Liver (tissue), 9 donors: ENCODE data around the gene CITED1. TPM values are rescaled to one million over a fixed set of nuclear protein-coding genes. Genes with fewer than 3 reads are reported as not detected.

Experiments
- DNase-seq: peaks from one replicate; pipeline ENCODE4 v3.0.0-alpha.2; 2017; ENCODE audit warnings: low spot score
- H3K27ac ChIP-seq, 2 donors: one replicate each; pipeline ENCODE4 v1.7.0; 2013; ENCODE audit warnings: inconsistent platforms in 2 of 2, low read length in 2 of 2, control low read depth in 1 of 2, low read depth in 1 of 2, mild to moderate bottlenecking in 1 of 2
- H3K27me3 ChIP-seq, 4 donors: one replicate each; pipeline versions ENCODE4 v1.6.1 to v1.7.0; 2013; ENCODE audit warnings: low read length in 3 of 4, inconsistent platforms in 1 of 4, mild to moderate bottlenecking in 1 of 4, moderate library complexity in 1 of 4; ENCODE audit not compliant: control insufficient read depth in 4 of 4, insufficient read depth in 4 of 4
- H3K36me3 ChIP-seq, 4 donors: one replicate each; pipeline versions ENCODE4 v1.6.1 to v1.7.0; 2013; ENCODE audit warnings: low read length in 3 of 4, mild to moderate bottlenecking in 3 of 4, low read depth in 1 of 4, moderate library complexity in 1 of 4; ENCODE audit not compliant: control insufficient read depth in 4 of 4, insufficient read depth in 3 of 4
- H3K4me1 ChIP-seq, 4 donors: one replicate each; pipeline versions ENCODE4 v1.6.1 to v1.7.0; 2013; ENCODE audit warnings: low read length in 3 of 4, mild to moderate bottlenecking in 3 of 4, moderate library complexity in 1 of 4; ENCODE audit not compliant: control insufficient read depth in 4 of 4, insufficient read depth in 4 of 4
- H3K4me3 ChIP-seq, 3 donors: one replicate each; pipeline versions ENCODE4 v1.6.1 to v1.7.0; 2013; ENCODE audit warnings: low read length in 3 of 3, control low read depth in 1 of 3, low read depth in 1 of 3, mild to moderate bottlenecking in 1 of 3
- H3K9ac ChIP-seq, 2 donors: one replicate each; pipeline ENCODE4 v1.7.0; 2013; ENCODE audit warnings: low read length in 2 of 2, mild to moderate bottlenecking in 2 of 2, moderate library complexity in 2 of 2, control low read depth in 1 of 2, low read depth in 1 of 2
- H3K9me3 ChIP-seq, 4 donors: one replicate each; pipeline versions ENCODE4 v1.6.1 to v1.7.0; 2013; ENCODE audit warnings: low read length in 3 of 4; ENCODE audit not compliant: control insufficient read depth in 4 of 4
- EGR1 ChIP-seq, 2 donors: IDR thresholded peaks; 2 replicates each; pipeline ENCODE4 v1.6.1; 2016 to 2018; ENCODE audit warnings: antibody characterized with exemption in 2 of 2, low read depth in 2 of 2
- FOXA1 ChIP-seq: IDR thresholded peaks from 2 replicates; pipeline ENCODE4 v1.6.1; 2016; ENCODE audit warnings: antibody characterized with exemption
- FOXA2 ChIP-seq: IDR thresholded peaks from 2 replicates; pipeline ENCODE4 v1.6.1; 2016; ENCODE audit warnings: antibody characterized with exemption
- GABPA ChIP-seq, 2 donors: IDR thresholded peaks in 1 of 2; conservative IDR thresholded peaks in 1 of 2; 2 replicates each; pipeline ENCODE4 v1.6.1; 2016; ENCODE audit warnings: antibody characterized with exemption in 2 of 2, mild to moderate bottlenecking in 1 of 2, moderate library complexity in 1 of 2
- HNF4G ChIP-seq: IDR thresholded peaks from 2 replicates; pipeline ENCODE4 v1.6.1; 2016; ENCODE audit warnings: antibody characterized with exemption
- RAD21 ChIP-seq, 2 donors: IDR thresholded peaks; 2 replicates each; pipeline ENCODE4 v1.6.1; 2016; ENCODE audit warnings: antibody characterized with exemption in 2 of 2, mild to moderate bottlenecking in 2 of 2
- RXRA ChIP-seq, 2 donors: IDR thresholded peaks; 2 replicates each; pipeline ENCODE4 v1.6.1; 2017 to 2018; ENCODE audit warnings: antibody characterized with exemption in 2 of 2, mild to moderate bottlenecking in 1 of 2
- SP1 ChIP-seq: IDR thresholded peaks from 2 replicates; pipeline ENCODE4 v1.6.1; 2018; ENCODE audit warnings: antibody characterized with exemption, mild to moderate bottlenecking
- TAF1 ChIP-seq: conservative IDR thresholded peaks from 2 replicates; pipeline ENCODE4 v1.6.1; 2016; ENCODE audit warnings: antibody characterized with exemption, mild to moderate bottlenecking
- YY1 ChIP-seq: IDR thresholded peaks from 2 replicates; pipeline ENCODE4 v1.6.1; 2016; ENCODE audit warnings: antibody characterized with exemption, mild to moderate bottlenecking
- WGBS: extraction: QIAGEN DNeasy Blood & Tissue Kit; methylation state at CpG from one replicate; pipeline ENCODE4 v1.1.7; 2013; 5-methylcytosine and 5-hydroxymethylcytosine counted together
- polyA plus RNA-seq, 2 donors: library from polyadenylated mRNA; stranded (reverse) in 1 of 2; unstranded in 1 of 2; fragments of 200-250 nt in 1 of 2; fragments of >200 nt in 1 of 2; fragmentation: Nextera tagmentation in 1 of 2; extraction: Ambion mirVana in 1 of 2; gene quantifications; one replicate each; pipeline versions ENCODE4 v1.2.1 to v1.2.3, GENCODE V29; 2013 to 2015
- total RNA-seq, 2 donors: library from RNA; depleted of rRNA; stranded (reverse); fragments of >200 nt; gene quantifications; one replicate each; pipeline ENCODE4 v1.2.3, GENCODE V29; 2014
- TF ChIP-seq, protein P1 (sequence below): fragments of 150-350 bp; IDR thresholded peaks from 2 replicates; pipeline ENCODE4 v1.5.1; 2017; ENCODE audit warnings: improper control_type of control experiment, low read depth, low read length; ENCODE audit not compliant: missing input control
- TF ChIP-seq, protein P2 (sequence below): IDR thresholded peaks from 2 replicates; pipeline ENCODE4 v1.6.1; 2016; ENCODE audit warnings: antibody characterized with exemption
- TF ChIP-seq, protein P3 (sequence below): IDR thresholded peaks from 2 replicates; pipeline ENCODE4 v1.6.1; 2016; ENCODE audit warnings: antibody characterized with exemption
- TF ChIP-seq, protein P4 (sequence below): IDR thresholded peaks from 2 replicates; pipeline ENCODE4 v1.6.1; 2016; ENCODE audit warnings: antibody characterized with exemption
- TF ChIP-seq, protein P5 (sequence below): IDR thresholded peaks from 2 replicates; pipeline ENCODE4 v1.6.1; 2016; ENCODE audit warnings: antibody characterized with exemption, mild to moderate bottlenecking
- donor health status: healthy.
- donor health status: healthy.
- donor health status: healthy.
- donor health status: healthy.
- donor health status: healthy.

CITED1 gene
- total and polyA plus RNA-seq, 4 donors = 0.09 TPM; not detected in 3

DNA sequence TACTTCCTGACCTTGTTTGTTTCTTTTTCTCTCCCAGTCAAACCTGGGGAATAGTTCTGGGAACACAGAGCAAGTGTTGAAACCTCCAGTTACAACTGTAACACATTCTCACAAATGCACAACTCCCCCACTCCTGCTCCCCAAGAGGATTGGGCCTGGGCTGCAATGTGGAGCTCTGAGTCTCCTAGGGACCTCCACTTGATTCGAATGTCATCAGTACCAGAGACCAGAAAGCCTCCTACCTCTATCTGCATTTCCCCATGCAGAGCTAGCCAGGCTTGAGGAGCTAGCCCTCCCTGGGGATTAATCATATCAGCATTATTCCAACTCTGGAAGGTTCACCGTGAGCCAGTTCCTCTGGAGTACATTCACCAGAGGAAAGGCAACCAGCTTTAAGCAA, 41.7 kb upstream of the CITED1 start:
- H3K9me3 ChIP-seq = no peaks in the 10 kb centered on the region
- no peaks in the 10 kb centered on the region for H3K27me3 ChIP-seq
- peaks cover 2 to 11% (median 3%) of the 10 kb centered on the region in 4 donors for H3K36me3 ChIP-seq
- H3K27ac ChIP-seq = no peak overlapping the region
- H3K4me3 ChIP-seq = no peak overlapping the region
- no peak overlapping the region for H3K9ac ChIP-seq
- TF ChIP-seq GABPA (IDR thresholded peaks at IDR 0.05 in 1 of 2, conservative IDR thresholded peaks at IDR 0.05 in 1 of 2) (no peak), YY1 (no peak), HNF4G (no peak), FOXA2 (no peak), EGR1 (IDR thresholded peaks at IDR 0.05; ENCODE audit: low read depth in 2 of 2) (no peak)
- TF ChIP-seq, protein P1, sequence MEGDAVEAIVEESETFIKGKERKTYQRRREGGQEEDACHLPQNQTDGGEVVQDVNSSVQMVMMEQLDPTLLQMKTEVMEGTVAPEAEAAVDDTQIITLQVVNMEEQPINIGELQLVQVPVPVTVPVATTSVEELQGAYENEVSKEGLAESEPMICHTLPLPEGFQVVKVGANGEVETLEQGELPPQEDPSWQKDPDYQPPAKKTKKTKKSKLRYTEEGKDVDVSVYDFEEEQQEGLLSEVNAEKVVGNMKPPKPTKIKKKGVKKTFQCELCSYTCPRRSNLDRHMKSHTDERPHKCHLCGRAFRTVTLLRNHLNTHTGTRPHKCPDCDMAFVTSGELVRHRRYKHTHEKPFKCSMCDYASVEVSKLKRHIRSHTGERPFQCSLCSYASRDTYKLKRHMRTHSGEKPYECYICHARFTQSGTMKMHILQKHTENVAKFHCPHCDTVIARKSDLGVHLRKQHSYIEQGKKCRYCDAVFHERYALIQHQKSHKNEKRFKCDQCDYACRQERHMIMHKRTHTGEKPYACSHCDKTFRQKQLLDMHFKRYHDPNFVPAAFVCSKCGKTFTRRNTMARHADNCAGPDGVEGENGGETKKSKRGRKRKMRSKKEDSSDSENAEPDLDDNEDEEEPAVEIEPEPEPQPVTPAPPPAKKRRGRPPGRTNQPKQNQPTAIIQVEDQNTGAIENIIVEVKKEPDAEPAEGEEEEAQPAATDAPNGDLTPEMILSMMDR = no peak
- TF ChIP-seq, protein P2, sequence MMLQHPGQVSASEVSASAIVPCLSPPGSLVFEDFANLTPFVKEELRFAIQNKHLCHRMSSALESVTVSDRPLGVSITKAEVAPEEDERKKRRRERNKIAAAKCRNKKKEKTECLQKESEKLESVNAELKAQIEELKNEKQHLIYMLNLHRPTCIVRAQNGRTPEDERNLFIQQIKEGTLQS = no peak
- no peak for DNase-seq
- WGBS = 90% methylated on average over 2 of the region's 2 CpGs
- H3K4me1 ChIP-seq = no peaks in the 10 kb centered on the region

DNA sequence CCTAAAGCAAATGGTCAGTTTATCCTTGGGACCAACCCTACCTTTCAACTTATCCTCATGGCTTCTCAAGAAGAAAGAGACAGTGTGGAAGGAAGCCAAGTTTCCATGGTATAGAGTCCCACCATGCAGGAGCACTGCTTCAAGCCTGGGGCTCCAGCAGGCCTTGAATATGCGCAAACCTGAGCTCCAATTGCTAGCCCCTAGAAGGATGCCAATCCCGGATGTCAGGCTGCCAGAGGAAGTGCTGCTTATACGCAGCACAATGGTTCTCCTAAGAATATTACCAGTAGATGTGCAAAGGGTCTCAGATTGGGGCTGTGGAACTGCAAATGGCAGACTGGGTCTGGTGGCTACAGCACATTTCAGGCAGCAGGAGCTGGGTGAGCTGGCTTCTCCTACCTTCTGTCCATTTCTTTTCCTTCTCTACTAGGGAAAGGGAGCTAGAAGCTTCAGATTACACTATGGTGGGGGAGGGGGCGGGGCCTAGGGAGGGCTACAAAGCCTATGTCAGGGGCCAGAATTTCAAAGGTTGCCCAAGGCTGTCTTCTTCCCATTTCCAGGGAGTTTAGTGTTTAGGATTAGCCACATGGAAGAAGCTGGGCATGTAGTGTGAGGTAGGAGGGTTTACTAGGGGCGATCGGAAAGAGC, 40.7 kb upstream of the CITED1 start:
- no peak overlapping the region for H3K9ac ChIP-seq
- WGBS = 96% methylated on average over 6 of the region's 6 CpGs
- TF ChIP-seq RXRA (IDR thresholded peaks at IDR 0.05) = no peak
- TF ChIP-seq, protein P3, sequence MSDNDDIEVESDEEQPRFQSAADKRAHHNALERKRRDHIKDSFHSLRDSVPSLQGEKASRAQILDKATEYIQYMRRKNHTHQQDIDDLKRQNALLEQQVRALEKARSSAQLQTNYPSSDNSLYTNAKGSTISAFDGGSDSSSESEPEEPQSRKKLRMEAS = no peak
- no peak for TF ChIP-seq HNF4G
- no peak for TF ChIP-seq RAD21 (IDR thresholded peaks at IDR 0.05)
- TF ChIP-seq, protein P2 = no peak
- TF ChIP-seq, protein P4, sequence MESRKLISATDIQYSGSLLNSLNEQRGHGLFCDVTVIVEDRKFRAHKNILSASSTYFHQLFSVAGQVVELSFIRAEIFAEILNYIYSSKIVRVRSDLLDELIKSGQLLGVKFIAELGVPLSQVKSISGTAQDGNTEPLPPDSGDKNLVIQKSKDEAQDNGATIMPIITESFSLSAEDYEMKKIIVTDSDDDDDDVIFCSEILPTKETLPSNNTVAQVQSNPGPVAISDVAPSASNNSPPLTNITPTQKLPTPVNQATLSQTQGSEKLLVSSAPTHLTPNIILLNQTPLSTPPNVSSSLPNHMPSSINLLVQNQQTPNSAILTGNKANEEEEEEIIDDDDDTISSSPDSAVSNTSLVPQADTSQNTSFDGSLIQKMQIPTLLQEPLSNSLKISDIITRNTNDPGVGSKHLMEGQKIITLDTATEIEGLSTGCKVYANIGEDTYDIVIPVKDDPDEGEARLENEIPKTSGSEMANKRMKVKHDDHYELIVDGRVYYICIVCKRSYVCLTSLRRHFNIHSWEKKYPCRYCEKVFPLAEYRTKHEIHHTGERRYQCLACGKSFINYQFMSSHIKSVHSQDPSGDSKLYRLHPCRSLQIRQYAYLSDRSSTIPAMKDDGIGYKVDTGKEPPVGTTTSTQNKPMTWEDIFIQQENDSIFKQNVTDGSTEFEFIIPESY = no peak
- no peak for TF ChIP-seq EGR1 (IDR thresholded peaks at IDR 0.05; ENCODE audit: low read depth in 2 of 2)
- DNase-seq = no peak
- peaks cover 2 to 7% (median 4%) of the 10 kb centered on the region in 4 donors for H3K36me3 ChIP-seq
- H3K27me3 ChIP-seq = no peaks in the 10 kb centered on the region
- no peaks in the 10 kb centered on the region for H3K9me3 ChIP-seq
- no peak overlapping the region for H3K27ac ChIP-seq
- no peak overlapping the region for H3K4me3 ChIP-seq
- H3K4me1 ChIP-seq = no peaks in the 10 kb centered on the region

DNA sequence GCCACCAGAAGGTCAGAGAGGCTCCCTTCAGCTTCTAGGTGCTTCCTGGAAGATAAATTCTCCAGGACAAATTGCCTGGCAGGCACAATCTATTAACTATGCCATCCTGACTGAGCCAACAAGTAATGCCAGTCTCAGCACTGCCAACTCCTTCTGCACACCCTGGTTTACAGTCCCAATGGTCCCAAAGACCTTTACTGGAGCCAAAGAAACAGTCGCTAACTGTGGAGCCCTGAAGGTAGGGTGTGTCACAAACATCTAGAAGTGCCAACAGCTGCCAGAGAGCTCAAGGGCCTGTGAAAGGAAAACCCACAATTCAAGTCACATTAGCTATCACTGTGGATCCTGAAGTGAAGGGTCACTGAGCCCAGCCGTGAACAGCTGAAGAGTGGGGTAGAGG, 34.9 kb upstream of the CITED1 start:
- WGBS = 96% methylated on average over 2 of the region's 2 CpGs
- no peak overlapping the region for H3K4me3 ChIP-seq
- H3K9ac ChIP-seq = no peak overlapping the region
- H3K27ac ChIP-seq = no peak overlapping the region
- H3K36me3 ChIP-seq = peaks cover 0 to 4% (median 0%) of the 10 kb centered on the region in 4 donors
- peaks cover 0 to 2% (median 0%) of the 10 kb centered on the region in 4 donors for H3K4me1 ChIP-seq
- no peak for DNase-seq
- H3K27me3 ChIP-seq = no peaks in the 10 kb centered on the region
- TF ChIP-seq TAF1 (no peak), FOXA2 (no peak), YY1 (no peak), SP1 (no peak), FOXA1 (no peak)
- TF ChIP-seq, protein P5, sequence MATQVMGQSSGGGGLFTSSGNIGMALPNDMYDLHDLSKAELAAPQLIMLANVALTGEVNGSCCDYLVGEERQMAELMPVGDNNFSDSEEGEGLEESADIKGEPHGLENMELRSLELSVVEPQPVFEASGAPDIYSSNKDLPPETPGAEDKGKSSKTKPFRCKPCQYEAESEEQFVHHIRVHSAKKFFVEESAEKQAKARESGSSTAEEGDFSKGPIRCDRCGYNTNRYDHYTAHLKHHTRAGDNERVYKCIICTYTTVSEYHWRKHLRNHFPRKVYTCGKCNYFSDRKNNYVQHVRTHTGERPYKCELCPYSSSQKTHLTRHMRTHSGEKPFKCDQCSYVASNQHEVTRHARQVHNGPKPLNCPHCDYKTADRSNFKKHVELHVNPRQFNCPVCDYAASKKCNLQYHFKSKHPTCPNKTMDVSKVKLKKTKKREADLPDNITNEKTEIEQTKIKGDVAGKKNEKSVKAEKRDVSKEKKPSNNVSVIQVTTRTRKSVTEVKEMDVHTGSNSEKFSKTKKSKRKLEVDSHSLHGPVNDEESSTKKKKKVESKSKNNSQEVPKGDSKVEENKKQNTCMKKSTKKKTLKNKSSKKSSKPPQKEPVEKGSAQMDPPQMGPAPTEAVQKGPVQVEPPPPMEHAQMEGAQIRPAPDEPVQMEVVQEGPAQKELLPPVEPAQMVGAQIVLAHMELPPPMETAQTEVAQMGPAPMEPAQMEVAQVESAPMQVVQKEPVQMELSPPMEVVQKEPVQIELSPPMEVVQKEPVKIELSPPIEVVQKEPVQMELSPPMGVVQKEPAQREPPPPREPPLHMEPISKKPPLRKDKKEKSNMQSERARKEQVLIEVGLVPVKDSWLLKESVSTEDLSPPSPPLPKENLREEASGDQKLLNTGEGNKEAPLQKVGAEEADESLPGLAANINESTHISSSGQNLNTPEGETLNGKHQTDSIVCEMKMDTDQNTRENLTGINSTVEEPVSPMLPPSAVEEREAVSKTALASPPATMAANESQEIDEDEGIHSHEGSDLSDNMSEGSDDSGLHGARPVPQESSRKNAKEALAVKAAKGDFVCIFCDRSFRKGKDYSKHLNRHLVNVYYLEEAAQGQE = no peak
- H3K9me3 ChIP-seq = no peaks in the 10 kb centered on the region
